NT2/D1 (cell line): ENCODE data around the gene MFNG.

Experiments used
- SUZ12 ChIP-seq: IDR thresholded peaks from 2 replicates; pipeline ENCODE4 v1.6.1; 2011; ENCODE audit not compliant: insufficient read length, insufficient read depth; ENCODE audit errors: extremely low read depth
- YY1 ChIP-seq: IDR thresholded peaks from 2 replicates; pipeline ENCODE4 v1.6.1; 2011; ENCODE audit not compliant: insufficient read length, insufficient read depth
- ZNF274 ChIP-seq: IDR thresholded peaks from 2 replicates; pipeline ENCODE4 v1.6.1; 2011; ENCODE audit warnings: mild to moderate bottlenecking, low read depth, low read length

GRCh38 chr22:37440875-37441274 is 45.3 kb downstream of the MFNG start:
- TF ChIP-seq YY1 (no peak), ZNF274 (no peak), SUZ12 (no peak)
